Activated naive CD4-positive, alpha-beta T cell treated with Interleukin-2 at 50 U/mL for 16 hours (primary cell): ENCODE measurements around the gene SRP9.
"Not testable (repeated sequence)": the region's sequence is repeated elsewhere in the genome, so short reads cannot be mapped to it uniquely, and the experiment has no call there.

Experiments
- DNase-seq: peaks from one replicate; pipeline ENCODE4 v3.0.0-alpha.2; 2020

Gene SRP9

DNA sequence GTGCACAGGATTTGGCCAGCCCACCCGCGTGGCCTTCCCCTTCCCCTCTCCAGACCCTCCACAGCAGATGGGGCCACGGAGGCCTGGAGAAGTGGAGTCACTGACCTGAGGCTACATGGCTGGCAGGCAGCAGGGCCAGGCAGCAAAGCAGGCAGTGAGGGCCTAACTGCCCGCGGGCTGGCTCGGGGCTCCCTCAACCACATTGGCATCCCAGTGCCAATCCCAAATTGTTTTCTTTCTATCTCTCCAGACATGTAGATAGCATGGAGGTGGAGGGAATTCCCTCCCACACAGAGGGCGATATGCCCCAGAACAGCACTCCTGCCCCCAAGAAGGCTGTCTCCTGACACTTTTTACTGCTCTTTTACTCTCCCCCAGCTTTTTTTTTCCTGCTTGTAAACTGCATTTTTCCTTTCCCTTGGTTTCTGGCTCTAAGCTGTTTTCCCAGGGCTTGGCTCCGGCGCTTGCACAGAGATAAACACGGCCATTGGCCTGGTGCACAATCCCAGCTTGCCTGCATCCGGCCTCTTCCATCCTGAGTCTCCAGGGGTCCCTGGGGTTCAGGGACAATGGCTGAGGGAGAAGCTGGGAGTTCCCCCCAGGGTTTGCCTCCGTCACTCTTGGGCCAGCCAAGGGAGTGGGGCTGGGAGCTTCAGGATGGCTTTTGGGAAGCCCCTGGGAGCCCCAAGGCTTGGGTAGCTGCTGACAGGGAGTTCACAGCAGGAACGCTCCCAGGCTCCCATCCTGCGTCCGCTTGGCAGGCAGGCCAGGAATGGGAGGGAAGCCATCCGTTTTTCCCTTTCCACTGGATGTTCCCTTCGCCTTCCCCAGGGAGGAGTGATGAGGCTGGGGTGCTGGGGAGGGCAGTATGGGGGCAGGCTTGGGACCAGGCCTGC, 39.3 kb downstream of the SRP9 start:
- DNase-seq, result no peak

DNA sequence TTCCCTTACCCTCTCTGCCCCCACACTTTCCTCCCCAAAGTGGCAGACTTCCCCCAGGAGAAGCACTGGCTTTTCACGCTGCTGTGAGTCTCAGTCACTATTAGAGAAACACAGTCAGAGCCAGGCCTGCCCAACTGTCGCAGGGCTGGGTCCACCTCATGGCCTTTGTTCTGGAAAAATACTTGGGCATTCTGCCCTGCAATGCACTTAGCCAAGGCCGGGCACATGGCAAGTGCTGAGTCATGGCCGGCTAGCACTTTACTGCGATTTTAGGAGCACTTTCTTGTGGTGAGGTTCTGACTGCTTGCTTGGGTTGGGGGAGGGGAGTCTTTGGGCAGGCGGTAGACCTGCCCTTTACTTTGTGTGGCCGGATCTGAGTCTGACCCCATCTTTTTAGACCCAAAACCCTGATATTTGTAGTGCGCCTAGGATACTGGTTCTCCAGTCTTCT, 40.0 kb downstream of the SRP9 start:
- no peak for DNase-seq

DNA sequence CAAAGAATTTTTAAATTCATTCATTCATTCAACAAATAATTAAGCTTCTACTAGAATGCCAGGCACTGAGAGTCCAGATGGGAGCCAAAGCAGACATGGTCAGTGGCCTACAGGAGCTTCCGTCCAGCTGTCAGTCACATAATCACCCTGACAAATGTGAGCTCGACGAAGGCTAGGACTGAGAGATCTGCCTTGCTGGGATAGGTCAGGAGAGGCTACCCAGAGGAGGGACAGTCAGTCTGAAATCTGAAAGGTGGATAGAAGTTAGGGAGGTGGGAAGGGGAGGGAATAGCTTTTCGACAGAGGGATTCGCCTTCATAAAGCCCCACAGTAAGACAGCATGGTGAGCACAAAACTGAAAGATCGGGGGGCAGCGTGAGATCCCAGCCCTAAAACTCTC, 40.6 kb downstream of the SRP9 start:
- DNase-seq, result no peak

DNA sequence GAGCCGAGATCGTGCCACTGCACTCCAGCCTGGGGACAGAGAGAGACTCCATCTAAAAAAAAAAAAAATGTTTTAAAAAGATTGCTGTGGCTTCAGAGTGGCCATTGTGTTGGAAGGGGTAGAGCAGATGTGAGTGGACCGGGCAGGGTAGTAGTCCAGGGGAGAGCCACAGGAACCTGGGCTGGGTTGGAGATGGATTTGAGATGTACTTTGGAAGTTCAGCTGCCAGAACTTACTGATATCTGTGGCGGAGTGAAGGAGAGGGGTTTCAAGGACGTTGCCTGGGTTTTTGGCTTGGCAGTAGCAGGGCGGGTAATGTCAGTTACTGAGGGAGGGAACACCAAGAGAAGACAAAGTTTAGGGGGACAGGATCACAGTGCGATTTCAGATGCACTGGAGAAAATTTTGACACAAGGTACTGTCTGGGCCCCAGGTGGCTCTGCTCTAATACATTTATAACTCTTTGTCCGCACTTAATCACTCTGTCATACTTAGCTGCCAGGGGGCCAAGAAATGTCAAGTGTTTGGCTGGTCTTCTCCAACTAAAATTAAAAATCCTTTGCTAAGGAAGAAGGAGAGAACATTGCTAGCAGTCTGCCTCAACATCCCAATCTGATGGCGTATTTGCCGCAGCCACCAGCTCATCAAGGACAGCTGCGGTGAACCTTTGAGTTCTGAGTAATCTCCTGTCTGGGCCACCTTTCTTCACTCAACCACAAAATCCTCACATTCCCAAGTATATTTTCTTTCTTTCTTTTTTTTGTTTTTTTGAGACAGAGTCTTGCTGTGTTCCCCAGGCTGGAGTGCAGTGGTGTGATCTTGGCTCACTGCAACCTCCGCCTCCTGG, 41.9 kb downstream of the SRP9 start:
- no peak for DNase-seq

DNA sequence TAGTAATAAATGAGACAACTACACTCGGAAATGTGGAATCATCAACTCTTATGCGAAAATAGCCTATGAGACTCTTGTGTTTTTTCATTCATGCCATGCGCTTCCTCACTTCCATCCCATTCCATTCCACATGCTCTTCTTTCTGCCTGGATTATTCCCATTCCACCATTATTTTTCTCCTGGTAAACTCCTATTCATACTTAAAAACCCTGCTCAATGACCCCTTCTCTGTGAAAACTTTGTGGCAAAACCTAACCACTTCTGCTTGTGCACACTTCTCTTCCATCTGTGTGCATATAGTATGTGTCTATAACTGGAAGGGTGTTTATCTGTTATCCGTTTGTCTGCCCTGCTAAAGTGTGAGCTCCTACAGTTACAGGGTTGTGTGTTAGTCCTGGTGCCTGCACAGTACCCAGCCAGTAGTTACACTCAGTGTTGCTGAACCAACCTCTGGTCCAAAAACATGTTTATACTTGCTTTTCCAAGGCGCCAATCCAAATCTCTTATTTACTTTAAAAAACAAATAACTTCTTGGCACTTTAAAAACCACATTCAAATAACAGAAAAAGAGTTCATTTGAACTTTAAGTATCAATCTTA, 43.0 kb downstream of the SRP9 start:
- no peak for DNase-seq

DNA sequence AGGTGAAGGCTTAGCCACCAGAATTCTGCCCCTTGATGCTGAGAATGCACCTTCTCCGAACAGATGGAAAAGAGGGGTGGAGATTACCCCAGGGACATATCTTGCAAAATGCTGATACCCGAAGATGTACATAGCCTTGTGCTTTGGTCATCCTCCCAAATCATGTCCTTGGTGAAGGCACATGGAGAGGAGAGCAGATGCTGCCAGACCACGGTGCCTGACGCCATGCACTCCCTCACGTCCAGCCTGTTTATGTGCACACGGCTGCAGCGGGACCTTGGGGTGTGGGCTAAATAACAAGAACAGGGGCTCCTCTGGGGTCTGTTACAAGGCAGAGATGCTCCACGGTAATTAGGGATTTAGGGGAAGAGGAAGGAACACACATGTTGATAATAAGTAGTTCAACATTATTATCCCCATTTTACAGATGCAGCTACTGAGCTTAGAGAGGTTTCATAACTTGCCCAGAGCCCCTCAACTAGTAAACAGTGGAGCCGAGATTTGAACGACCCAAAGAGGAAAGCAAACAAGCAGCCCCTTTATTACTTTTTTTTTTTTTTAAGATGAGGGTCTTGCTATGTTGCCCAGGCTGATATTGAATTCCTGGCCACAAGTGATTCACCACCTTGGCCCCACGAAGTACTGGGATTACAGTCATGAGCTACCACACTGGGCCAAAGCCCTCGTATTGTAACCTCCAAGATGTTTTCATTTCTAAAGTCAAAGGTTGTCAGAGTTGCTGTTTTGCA, 45.2 kb downstream of the SRP9 start:
- DNase-seq, result no peak

DNA sequence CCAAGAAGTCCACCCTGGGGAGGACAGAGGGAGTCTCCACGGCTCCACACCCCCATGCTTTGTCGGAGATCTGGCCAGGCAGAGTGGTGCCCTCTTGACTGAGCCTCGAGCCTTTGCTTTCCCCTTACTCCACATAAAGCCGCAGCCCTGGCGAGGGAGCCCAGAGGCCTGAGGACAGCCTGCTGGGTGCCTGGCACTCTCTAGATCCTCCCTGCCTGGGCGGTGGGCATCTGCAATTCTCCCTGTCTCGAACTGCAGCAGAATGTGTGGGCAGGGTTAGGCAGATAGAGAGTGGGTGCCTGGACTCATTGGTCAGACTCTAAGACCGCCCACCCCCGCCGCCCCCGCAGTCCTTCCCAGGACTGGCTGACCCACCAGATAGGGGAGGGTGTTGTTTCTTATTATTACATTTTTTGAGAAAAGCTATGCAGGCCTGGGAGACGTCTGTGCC, 46.2 kb downstream of the SRP9 start:
- no peak for DNase-seq

DNA sequence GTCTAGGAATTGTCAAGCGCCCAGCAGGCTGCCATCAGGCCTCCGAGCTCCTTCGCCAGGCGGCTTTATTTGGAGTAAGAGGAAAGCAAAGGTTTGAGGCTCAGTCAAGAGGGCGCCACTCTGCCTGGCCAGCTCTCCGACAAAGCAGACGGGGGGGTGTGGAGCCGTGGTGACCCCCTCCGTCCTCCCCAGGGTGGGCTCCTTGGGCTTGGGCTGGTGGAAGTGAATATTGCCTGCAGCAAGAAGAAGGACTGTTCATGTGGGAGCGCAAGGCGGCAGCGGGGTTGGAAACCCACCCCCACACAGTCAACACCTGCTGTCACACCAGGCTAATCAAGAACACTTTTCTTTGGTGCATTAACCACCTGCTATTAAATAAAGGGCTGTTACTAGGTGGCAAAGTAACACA, 46.9 kb downstream of the SRP9 start:
- DNase-seq, result no peak

DNA sequence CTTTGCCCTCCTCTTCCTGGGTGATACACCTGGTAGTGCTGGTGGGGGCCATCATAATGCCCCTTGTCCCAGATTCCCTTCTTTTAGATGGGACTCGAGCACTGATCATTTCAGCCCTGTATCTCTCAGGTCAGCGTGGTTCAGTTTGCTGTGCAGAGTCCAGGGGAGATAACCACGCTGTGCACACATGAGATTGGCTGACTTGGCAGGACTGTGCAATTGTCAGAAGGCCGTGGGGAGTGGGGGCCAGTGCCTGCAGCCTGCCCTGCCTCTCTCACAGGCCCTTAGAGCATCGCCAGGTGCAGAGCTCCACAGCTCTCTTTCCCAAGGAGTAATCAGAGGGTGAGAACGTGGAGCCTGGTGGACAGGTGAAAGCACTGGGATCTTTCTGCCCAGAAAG, 47.5 kb downstream of the SRP9 start:
- DNase-seq, result no peak

DNA sequence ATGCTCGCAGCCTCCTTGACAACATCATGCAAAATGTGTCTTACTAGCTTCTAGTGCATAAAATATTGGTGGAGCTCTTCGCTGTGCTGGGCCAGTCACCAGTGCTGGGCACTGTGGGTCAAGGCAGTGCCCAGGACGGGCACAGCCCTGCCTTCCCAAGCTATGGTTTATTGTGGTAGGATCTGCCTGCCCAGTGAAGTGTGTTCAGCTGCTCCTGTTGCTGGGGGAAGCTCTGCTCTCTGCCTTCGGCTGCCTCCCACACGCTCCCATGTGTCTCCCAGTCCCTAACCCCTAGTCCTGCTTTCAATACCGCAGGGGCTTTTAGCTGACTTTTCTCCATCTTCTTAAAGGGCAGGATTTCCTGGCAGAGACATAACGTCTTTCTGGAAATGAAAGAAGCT, 48.0 kb downstream of the SRP9 start:
- DNase-seq, result no peak

DNA sequence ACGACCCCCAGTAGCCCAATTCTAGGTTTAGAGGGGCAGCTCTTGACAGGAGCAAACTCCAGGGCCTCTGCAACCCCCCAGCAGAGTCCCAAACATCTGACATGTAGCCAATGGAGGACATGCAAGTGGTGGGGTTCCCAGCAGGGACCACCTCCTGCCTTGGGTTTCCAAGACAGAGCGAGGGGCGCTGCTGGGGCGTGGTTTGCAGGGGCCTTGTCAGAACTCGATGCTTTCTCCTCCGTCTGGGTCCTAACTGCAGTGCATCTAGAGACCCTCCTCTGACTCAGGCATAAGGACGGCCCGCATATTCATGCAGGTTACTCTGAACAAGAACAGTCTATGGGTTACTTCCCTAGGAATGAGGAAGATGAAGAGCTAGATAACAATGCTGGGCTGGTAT, 49.5 kb downstream of the SRP9 start:
- no peak for DNase-seq

DNA sequence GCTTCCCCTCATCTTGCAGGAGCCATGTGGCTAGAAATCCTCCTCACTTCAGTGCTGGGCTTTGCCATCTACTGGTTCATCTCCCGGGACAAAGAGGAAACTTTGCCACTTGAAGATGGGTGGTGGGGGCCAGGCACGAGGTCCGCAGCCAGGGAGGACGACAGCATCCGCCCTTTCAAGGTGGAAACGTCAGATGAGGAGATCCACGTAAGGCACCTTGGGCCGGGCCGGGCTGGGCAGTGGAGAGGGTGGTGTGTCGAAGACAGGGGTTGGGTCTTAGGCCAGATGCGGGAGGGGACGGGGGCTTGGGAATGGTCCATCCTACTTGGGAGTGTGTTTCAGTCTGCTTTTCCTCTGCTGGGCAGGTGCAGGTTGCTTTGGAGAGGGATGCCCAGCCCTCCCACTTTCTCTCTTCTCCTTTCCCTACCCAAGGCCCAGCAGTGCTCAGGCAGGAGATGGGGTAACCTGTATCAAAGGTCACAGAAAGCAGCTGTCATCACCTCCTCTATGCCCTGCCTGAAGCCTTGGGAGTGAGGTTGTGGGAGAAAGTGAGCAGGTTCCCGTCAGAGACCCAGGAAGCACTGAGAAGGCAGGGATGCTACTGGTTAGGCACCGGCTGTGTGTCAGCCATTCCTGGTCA, 51.2 kb downstream of the SRP9 start:
- DNase-seq, result no peak

DNA sequence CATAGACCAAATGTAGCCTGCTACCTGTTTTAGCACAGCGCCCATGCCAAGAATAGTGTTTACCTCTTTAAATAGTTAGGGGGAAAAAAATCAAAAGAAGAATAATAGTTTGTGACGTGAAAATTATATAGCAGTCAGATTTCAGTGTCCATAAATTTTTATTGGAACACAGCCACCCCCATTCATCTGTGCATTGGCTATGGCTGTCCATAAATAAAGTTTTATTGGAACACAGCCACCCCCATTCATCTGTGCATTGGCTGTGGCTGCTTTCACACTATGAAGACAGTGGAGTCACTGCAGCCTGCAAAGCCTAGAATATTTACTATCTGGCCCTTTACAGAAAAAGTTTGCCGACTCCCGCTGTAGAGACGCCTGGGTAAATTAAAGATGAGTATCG, 53.2 kb downstream of the SRP9 start:
- no peak for DNase-seq

DNA sequence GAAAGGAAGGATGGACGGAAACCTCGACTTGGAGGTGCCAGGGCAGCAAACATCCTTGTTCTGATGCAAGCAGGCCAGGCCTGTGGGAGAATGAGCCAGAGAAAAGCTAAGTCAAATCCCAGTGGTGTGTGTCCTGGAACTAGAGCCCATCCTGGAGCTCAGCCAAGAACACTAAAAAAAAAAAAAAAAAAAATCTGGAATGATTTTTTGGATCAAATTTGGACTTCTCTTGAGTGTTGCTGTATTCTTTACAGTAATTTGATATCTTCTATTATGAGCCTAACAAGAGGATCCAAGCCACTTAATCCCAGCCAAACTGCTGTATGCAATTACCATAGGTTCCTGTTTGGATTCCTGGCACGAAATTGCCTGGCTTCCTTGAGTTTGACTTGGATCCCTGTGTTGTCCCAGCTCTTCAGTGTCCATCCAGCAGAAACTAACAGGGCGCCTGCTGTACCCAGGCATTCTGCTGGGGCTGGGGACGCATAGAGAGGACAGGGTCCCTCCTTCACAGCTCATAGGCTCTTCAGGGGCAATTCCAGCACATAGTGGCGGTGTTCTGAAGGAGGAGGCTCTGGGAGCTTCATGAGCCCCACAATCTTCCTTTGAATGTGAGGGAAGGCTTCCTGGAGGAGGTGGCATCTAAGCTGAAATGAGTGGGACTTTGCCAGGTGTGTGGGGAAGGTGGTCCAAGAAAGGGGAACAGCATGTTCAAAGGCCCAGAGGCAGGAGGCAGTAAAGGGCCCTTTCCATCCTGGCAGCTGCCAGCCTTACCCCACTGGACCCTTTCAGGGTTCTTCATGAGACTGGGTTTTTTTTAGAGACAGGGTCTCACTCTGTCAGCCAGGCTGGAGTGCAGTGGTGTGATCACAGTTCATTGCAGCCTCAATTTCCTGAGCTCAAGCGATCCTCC, 57.0 kb downstream of the SRP9 start:
- DNase-seq, result no peak

DNA sequence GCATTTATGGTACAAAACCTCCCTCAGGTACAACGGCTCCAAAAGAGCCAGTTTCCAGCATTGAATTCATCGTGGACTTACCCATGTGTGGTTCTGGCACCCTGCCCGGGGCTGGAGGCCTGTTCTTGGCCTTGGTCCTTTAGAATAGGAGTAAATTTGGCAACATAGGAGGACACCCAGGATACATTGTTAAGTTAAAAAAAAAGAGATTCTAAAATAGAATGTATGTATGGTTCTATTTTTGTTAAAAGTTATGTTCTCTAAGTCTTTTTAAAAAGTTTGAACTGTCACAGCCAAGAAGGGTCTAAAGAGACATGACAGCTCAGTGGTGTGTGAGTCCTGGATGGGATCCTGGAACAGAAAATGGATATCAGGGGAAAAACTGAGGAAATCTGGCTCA, 58.2 kb downstream of the SRP9 start:
- no peak for DNase-seq

DNA sequence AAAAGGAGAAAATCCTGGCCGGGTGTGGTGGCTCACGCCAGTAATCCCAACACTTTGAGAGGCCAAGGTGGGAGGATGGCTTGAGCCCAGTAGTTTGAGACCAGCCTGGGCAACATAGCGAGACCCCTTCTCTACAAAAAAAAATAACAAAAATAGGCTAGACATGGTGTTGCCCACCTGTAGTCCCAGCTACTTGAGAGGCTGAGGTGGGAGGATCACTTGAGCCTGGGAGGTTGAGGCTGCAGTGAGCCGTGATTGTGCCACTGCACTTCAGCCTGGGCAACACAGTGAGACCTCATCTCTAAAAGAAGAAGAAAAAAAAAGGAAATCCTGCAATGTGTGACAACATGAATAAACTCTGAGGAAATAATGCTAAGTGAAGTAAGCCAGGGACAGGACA, 58.7 kb downstream of the SRP9 start:
- DNase-seq, result not testable (repeated sequence)

DNA sequence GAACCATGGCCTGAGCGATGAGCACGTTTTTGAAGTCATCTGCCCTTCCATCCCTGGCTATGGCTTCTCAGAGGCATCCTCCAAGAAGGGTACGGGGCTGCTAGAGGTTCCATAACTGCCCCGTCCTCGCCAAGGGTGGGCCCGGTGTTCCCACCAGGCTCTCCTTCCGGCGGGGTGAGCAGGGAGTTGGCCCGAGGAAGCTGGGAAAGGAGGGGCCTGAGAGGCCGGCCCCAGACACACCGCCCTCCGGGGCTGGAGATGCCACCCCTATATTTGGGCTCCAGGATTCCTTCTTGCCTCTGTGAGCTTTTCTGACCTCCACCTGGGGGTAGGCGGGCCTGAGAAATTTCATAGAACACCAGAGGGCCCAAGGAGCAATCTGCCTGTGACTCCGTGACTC, 61.2 kb downstream of the SRP9 start:
- no peak for DNase-seq
